HepG2 (cell line): ENCODE results near the gene TTC28.

Experiments used
- FOXA3 ChIP-seq: IDR thresholded peaks from 2 replicates; pipeline ENCODE4 v1.6.1; 2016; ENCODE audit warnings: missing genetic modification reagents, missing compliant biosample characterization
- RFX5 ChIP-seq: IDR thresholded peaks from 2 replicates; pipeline ENCODE4 v1.6.1; 2011; ENCODE audit warnings: low read depth, low read length, improper control_type of control experiment
- ZNF121 ChIP-seq: sonication (generic); formaldehyde crosslinking; IDR thresholded peaks from 2 replicates; pipeline ENCODE4 v1.5.0; 2020; ENCODE audit warnings: mild to moderate bottlenecking, missing genetic modification reagents
- ZNF274 ChIP-seq: sonication (generic); formaldehyde crosslinking; IDR thresholded peaks from 2 replicates; pipeline ENCODE4 v1.5.1; 2020; ENCODE audit warnings: mild to moderate bottlenecking, missing genetic modification reagents

GRCh38 chr22:28048529-28048928 is 631.1 kb downstream of the TTC28 start:
- TF ChIP-seq RFX5: no peak
- TF ChIP-seq ZNF274 (CRISPR knock-in tag): no peak
- TF ChIP-seq FOXA3 (CRISPR knock-in tag): no peak
- no peak for TF ChIP-seq ZNF121 (CRISPR knock-in tag)
